Fibroblast of villous mesenchyme (primary cell): ENCODE measurements around the gene FBXO9. TPM values are rescaled to one million over a fixed set of nuclear protein-coding genes. Genes with fewer than 3 reads are reported as not detected.

ENCODE experiments used
- DNase-seq: peaks from one replicate; pipeline ENCODE4 v3.0.0-alpha.2; 2010; ENCODE audit warnings: low read depth
- H3K4me3 ChIP-seq: 2 replicates; pipeline ENCODE4 v1.5.1; 2011; ENCODE audit warnings: low read depth, mild to moderate bottlenecking, low read length
- total RNA-seq: library from RNA; depleted of rRNA; stranded (reverse); fragments of >200 nt; gene quantifications from 2 replicates; pipeline ENCODE4 v1.2.3, GENCODE V29; 2012
- TF ChIP-seq, protein P1 (sequence below): IDR thresholded peaks from 2 replicates; pipeline ENCODE4 v1.5.1; 2012; ENCODE audit warnings: low read depth, mild to moderate bottlenecking, low read length; ENCODE audit not compliant: insufficient read depth

Gene FBXO9
- total RNA-seq, 1 donor, result 55.3 TPM

GRCh38 chr6:53089948-53090347 lies 24.7 kb downstream of the FBXO9 start:
- TF ChIP-seq, protein P1, sequence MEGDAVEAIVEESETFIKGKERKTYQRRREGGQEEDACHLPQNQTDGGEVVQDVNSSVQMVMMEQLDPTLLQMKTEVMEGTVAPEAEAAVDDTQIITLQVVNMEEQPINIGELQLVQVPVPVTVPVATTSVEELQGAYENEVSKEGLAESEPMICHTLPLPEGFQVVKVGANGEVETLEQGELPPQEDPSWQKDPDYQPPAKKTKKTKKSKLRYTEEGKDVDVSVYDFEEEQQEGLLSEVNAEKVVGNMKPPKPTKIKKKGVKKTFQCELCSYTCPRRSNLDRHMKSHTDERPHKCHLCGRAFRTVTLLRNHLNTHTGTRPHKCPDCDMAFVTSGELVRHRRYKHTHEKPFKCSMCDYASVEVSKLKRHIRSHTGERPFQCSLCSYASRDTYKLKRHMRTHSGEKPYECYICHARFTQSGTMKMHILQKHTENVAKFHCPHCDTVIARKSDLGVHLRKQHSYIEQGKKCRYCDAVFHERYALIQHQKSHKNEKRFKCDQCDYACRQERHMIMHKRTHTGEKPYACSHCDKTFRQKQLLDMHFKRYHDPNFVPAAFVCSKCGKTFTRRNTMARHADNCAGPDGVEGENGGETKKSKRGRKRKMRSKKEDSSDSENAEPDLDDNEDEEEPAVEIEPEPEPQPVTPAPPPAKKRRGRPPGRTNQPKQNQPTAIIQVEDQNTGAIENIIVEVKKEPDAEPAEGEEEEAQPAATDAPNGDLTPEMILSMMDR, result no peak
- DNase-seq, result no peak
- H3K4me3 ChIP-seq, result no peak overlapping the region

GRCh38 chr6:53090576-53090975 lies 25.4 kb downstream of the FBXO9 start:
- no peak overlapping the region for H3K4me3 ChIP-seq
- no peak for DNase-seq
- TF ChIP-seq, protein P1, result no peak

DNA sequence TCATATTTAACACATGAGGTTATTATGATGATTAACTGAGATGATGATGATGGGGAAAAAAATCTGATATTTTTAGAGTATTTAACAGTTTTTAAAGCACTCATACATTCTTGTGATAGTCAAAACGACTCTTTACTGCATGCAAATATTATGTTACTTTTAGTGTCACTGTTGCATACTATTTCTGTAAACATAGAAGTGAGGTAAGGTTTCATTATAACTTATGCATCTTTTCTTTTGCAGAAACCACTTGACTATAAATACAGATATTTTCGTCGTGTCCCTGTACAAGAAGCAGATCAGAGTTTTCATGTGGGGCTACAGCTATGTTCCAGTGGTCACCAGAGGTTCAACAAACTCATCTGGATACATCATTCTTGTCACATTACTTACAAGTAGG lies 30.1 kb downstream of the FBXO9 start:
- TF ChIP-seq, protein P1, result no peak
- no peak for DNase-seq

DNA sequence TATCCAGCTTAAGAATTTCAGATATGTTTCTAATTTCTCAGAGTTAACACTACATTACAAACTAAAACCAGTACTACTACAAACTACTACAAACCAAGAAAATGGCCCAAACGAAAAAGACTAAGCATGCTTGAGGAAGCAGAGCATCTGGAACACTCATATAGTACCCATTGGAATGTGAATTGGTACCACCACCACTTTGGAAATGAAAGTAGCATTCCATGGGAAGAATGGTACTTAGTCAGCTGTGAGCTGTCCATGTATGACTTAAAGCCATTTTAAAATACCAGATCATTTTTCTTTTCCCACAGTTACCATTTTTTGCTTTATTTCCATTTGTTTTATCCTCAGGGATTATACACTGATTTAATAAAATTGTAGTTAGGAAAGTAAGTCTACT lies 30.5 kb downstream of the FBXO9 start:
- no peak for DNase-seq
- TF ChIP-seq, protein P1, result no peak
- H3K4me3 ChIP-seq, result no peak overlapping the region

More for the DNA sequence above, 30.1 kb downstream of the FBXO9 start:
- no peak overlapping the region for H3K4me3 ChIP-seq

- no peak for DNase-seq
- TF ChIP-seq, protein P1, result no peak
Observed at GRCh38 chr6:53100561-53100960, 35.4 kb downstream of the FBXO9 start.

DNA sequence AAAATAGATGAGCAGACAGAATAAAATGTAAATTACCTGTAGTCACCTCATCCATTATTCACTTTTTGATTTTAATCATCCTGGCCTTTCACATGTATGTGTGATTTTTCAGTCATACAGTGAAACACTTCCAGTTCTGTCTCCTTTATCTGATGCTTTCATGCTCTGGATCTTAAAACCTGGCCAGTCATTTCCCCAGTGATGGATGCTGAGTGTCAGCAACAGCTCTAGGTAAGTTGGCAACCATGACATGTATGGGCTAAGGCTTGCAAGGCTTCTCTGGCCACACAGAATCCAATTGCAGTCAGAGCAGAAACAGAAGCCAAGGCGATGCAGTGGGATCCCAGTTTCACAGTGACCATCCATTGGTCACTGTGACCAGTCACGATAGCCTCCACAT lies 35.8 kb downstream of the FBXO9 start:
- DNase-seq, result no peak
- TF ChIP-seq, protein P1, result no peak
- H3K4me3 ChIP-seq, result no peak overlapping the region

More at GRCh38 chr6:53100561-53100960, 35.4 kb downstream of the FBXO9 start:
- no peak overlapping the region for H3K4me3 ChIP-seq

DNA sequence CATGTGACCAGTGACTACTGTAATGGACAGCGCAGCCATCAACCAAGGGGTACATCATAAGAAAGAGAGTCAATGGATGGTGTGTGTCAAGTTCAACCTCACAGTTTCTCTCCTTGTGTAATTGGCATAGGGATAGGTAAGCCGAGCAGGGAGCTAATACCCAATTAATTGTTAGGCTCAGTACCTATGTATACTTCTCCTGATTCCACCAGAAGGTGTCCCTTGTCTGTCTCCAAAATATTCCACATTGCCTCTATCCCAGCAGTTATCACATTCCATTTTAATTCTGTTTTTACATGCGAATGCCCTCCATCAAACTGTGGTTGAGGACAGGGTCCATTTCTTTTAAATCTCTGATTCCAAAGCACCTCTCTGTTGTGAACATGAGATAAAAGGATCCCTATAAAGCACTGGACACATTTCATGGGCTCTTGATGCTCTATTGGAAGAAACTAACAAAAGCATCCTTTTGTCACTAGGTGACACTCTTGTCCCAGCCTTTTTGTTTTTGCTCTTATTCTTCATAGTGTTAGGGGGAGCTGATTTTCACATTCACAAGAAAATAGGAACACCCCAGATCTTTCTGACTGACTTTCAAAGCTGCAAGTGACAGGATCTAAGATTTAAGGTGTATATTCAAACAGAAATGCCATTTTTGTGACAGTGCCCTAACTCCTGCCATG lies 38.9 kb downstream of the FBXO9 start:
- DNase-seq, result no peak
- H3K4me3 ChIP-seq, result no peak overlapping the region
- TF ChIP-seq, protein P1, result no peak
